ENCODE results near the gene APEH. TPM values are rescaled to one million over a fixed set of nuclear protein-coding genes. Genes with fewer than 3 reads are reported as not detected.
A peak's percentile ranks its signal among the peaks of the same experiment; 100 is the strongest.

Gene APEH
- total and polyA plus RNA-seq, 10 of the 15 experiments (the other 5 are each of a cell fraction or from before 2014, with no cell fraction given) = 74.4 to 214 (median 131) TPM

GRCh38 chr3:49689046-49689907 lies 15.1 kb downstream of the APEH start, which contains the start of the genes MST1 and RNF123:
MST1 (minus strand) TSS chr3:49689474; CDS start chr3:49688691, 783 bp downstream.
RNF123 (plus strand) TSS chr3:49689557; CDS start chr3:49691166, 1,609 bp downstream.
- Histone ChIP-seq H4K20me1 (ENCODE audit: control insufficient read depth, insufficient read depth) (no peaks in the 10 kb centered on the region), H3K9me3 (replicated peaks; ENCODE audit: control insufficient read depth, insufficient read depth, low read length) (no peaks in the 10 kb centered on the region), H3K4me2 (ENCODE audit: control insufficient read depth, insufficient read depth) (peak within 1 kb of the TSS; percentile 99), H3K9ac (ENCODE audit: control insufficient read depth, insufficient read depth, low read length) (peak within 1 kb of the TSS; percentile 91), H2AFZ (ENCODE audit: control insufficient read depth, low read depth, low read length) (peak within 1 kb of the TSS; percentile 98), H3K36me3 (ENCODE audit: control insufficient read depth in 2 of 2, insufficient read depth in 2 of 2, low read length in 1 of 2) (no peaks in the 10 kb centered on the region), H3K4me1 (ENCODE audit: control insufficient read depth, insufficient read depth, low read length) (no peaks in the 10 kb centered on the region; the same call in 1 of the 2 replicates), H3K27me3 (replicated peaks in 1 of 2; ENCODE audit: control insufficient read depth in 2 of 2, insufficient read depth in 2 of 2, low read length in 1 of 2) (no peaks in the 10 kb centered on the region), H3K79me2 (ENCODE audit: control insufficient read depth, insufficient read depth, low read length) (peaks cover 14% of the 10 kb centered on the region), H3K27ac (ENCODE audit: control insufficient read depth, insufficient read depth) (peak within 1 kb of the TSS; percentile 89), H3K4me3 (peak within 1 kb of the TSS; percentile 62)
- intact Hi-C loops (cut with micrococcal nuclease; ENCODE audit: unreplicated experiment) (no loop called here), in situ Hi-C loops (cut with MboI) (no loop called here)
- RAD21 ChIA-PET (ENCODE audit: unreplicated experiment) = no interaction called here
- WGBS (ENCODE audit: insufficient coverage, insufficient replicate concordance, low lambda C conversion rate, missing lambda C conversion rate) = 2% methylated on average over 64 of the region's 66 CpGs
- peak; percentile 59 for DNase-seq (ENCODE audit: low read depth, low spot score)
- ATAC-seq = peak; percentile 87
- POLR2A ChIA-PET = interaction anchor here (0.5 to 1.1 kb wide), 2 partner anchors 59 to 126 kb away, joined by 3 to 5 read pairs; no protein-coding TSS in a partner anchor
- SMC1A ChIA-PET (ENCODE audit: uncharacterized antibody, unreplicated experiment) = no interaction called here
- TSS peak; percentile 91 for BruUV-seq (replicated peaks)
- no peak for FAIRE-seq
- CTCF ChIA-PET = interaction anchor here (0.6 to 1.3 kb wide), 3 partner anchors 14 to 354 kb away, joined by 3 read pairs; no protein-coding TSS in a partner anchor
- TF ChIP-seq USF2 (IDR thresholded peaks at IDR 0.05; ENCODE audit: borderline replicate concordance, low read depth, low read length) = no peak
- no peak for TF ChIP-seq NFYB (IDR thresholded peaks at IDR 0.05; ENCODE audit: insufficient read depth, low read depth, low read length)
- no peak for TF ChIP-seq HDAC6 (IDR thresholded peaks at IDR 0.05; ENCODE audit: unreplicated experiment)
- TF ChIP-seq FOS (IDR thresholded peaks at IDR 0.05; ENCODE audit: borderline replicate concordance, extremely low read depth, insufficient read length) = no peak
- no peak for TF ChIP-seq TCF7 (IDR thresholded peaks at IDR 0.05; ENCODE audit: borderline replicate concordance)
- 0 out of 2 replicates have a peak, but pooled peaks have one; percentile 14 for TF ChIP-seq ESRRA (IDR thresholded peaks at IDR 0.05; ENCODE audit: low read length)
- TF ChIP-seq RBBP5 (conservative IDR thresholded peaks at IDR 0.05) = no peak
- no peak for TF ChIP-seq BMI1 (IDR thresholded peaks at IDR 0.05; ENCODE audit: borderline replicate concordance)
- TF ChIP-seq, protein P1, sequence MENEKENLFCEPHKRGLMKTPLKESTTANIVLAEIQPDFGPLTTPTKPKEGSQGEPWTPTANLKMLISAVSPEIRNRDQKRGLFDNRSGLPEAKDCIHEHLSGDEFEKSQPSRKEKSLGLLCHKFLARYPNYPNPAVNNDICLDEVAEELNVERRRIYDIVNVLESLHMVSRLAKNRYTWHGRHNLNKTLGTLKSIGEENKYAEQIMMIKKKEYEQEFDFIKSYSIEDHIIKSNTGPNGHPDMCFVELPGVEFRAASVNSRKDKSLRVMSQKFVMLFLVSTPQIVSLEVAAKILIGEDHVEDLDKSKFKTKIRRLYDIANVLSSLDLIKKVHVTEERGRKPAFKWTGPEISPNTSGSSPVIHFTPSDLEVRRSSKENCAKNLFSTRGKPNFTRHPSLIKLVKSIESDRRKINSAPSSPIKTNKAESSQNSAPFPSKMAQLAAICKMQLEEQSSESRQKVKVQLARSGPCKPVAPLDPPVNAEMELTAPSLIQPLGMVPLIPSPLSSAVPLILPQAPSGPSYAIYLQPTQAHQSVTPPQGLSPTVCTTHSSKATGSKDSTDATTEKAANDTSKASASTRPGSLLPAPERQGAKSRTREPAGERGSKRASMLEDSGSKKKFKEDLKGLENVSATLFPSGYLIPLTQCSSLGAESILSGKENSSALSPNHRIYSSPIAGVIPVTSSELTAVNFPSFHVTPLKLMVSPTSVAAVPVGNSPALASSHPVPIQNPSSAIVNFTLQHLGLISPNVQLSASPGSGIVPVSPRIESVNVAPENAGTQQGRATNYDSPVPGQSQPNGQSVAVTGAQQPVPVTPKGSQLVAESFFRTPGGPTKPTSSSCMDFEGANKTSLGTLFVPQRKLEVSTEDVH (IDR thresholded peaks at IDR 0.05; ENCODE audit: low read depth, partially characterized antibody) = no peak
- no peak for TF ChIP-seq KDM1A (IDR thresholded peaks at IDR 0.05; ENCODE audit: borderline replicate concordance)
- no peak for TF ChIP-seq HDAC2 (IDR thresholded peaks at IDR 0.05)
- TF ChIP-seq KLF5 (IDR thresholded peaks at IDR 0.05; ENCODE audit: partially characterized antibody) = peak; percentile 55
- 0 out of 2 replicates have a peak, but pooled peaks have one; percentile 5 for TF ChIP-seq TCF12 (IDR thresholded peaks at IDR 0.05; ENCODE audit: low read depth, low read length)
- TF ChIP-seq CEBPB (IDR thresholded peaks at IDR 0.05; ENCODE audit: borderline replicate concordance in 1 of 2, low read depth in 2 of 2, low read length in 2 of 2) = no peak
- TF ChIP-seq, protein P2, sequence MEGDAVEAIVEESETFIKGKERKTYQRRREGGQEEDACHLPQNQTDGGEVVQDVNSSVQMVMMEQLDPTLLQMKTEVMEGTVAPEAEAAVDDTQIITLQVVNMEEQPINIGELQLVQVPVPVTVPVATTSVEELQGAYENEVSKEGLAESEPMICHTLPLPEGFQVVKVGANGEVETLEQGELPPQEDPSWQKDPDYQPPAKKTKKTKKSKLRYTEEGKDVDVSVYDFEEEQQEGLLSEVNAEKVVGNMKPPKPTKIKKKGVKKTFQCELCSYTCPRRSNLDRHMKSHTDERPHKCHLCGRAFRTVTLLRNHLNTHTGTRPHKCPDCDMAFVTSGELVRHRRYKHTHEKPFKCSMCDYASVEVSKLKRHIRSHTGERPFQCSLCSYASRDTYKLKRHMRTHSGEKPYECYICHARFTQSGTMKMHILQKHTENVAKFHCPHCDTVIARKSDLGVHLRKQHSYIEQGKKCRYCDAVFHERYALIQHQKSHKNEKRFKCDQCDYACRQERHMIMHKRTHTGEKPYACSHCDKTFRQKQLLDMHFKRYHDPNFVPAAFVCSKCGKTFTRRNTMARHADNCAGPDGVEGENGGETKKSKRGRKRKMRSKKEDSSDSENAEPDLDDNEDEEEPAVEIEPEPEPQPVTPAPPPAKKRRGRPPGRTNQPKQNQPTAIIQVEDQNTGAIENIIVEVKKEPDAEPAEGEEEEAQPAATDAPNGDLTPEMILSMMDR (IDR thresholded peaks at IDR 0.05 in 2 of 3, conservative IDR thresholded peaks at IDR 0.05 in 1 of 3; ENCODE audit: control insufficient read depth in 2 of 3, extremely low read depth in 1 of 3, insufficient read depth in 1 of 3, low read depth in 3 of 3, low read length in 3 of 3) = peak; percentile 23 to 46 (median 26); a peak in 2 of 6 replicates
- TF ChIP-seq POLR2AphosphoS2 (IDR thresholded peaks at IDR 0.05; ENCODE audit: low read depth, low read length) = no peak
- TF ChIP-seq MYC (IDR thresholded peaks at IDR 0.05; ENCODE audit: insufficient read depth, insufficient read length, insufficient replicate concordance, low read length, severe bottlenecking) = peak; percentile 53
- no peak for TF ChIP-seq JUND (IDR thresholded peaks at IDR 0.05; ENCODE audit: low read depth, low read length)

Measured in GM12878 (cell line).